Measurements from ENCODE around the gene PEF1.

GRCh38 chr1:31602081-31602480 is 42.6 kb downstream of the PEF1 start:
- TF ChIP-seq CTCF (conservative IDR thresholded peaks at IDR 0.05; ENCODE audit: low read depth, low read length) (no peak), EZH2 (IDR thresholded peaks at IDR 0.05; ENCODE audit: borderline replicate concordance, low read depth, low read length, poor library complexity, severe bottlenecking) (no peak)

Data from A673 (cell line).